HepG2 (cell line): ENCODE measurements around the gene LSM12. TPM values are rescaled to one million over a fixed set of nuclear protein-coding genes. Genes with fewer than 3 reads are reported as not detected.

Experiments
- BORCS8-MEF2B ChIP-seq: sonication (generic); formaldehyde crosslinking; IDR thresholded peaks from 2 replicates; pipeline ENCODE4 v1.8.0; 2022; ENCODE audit warnings: mild to moderate bottlenecking, missing genetic modification reagents
- GPN1 ChIP-seq: sonication (generic); formaldehyde crosslinking; IDR thresholded peaks from 2 replicates; pipeline ENCODE4 v1.5.1; 2020; ENCODE audit warnings: missing genetic modification reagents, borderline replicate concordance
- MXI1 ChIP-seq: IDR thresholded peaks from 3 replicates; pipeline ENCODE4 v1.6.1; 2012; ENCODE audit warnings: low read depth, low read length, inconsistent platforms, borderline replicate concordance
- NBN ChIP-seq: fragments of 450-650 bp; conservative IDR thresholded peaks from 2 replicates; pipeline ENCODE4 v1.6.1; 2017
- NFYB ChIP-seq: sonication (generic); formaldehyde crosslinking; IDR thresholded peaks from 2 replicates; pipeline ENCODE4 v1.4.0; 2020; ENCODE audit warnings: missing genetic modification reagents
- RFX1 ChIP-seq: fragments of 450-650 bp; IDR thresholded peaks from 2 replicates; pipeline ENCODE4 v1.6.1; 2017
- RFX3 ChIP-seq: IDR thresholded peaks from 2 replicates; pipeline ENCODE4 v1.6.1; 2016; ENCODE audit warnings: missing biosample characterization, missing genetic modification reagents
- TEAD3 ChIP-seq: optimal IDR thresholded peaks from 2 replicates; pipeline ENCODE3; 2016; ENCODE audit warnings: borderline replicate concordance
- ZFAT ChIP-seq: sonication (generic); formaldehyde crosslinking; conservative IDR thresholded peaks from 2 replicates; pipeline ENCODE4 v1.8.1; 2023; ENCODE audit warnings: missing genetic modification reagents, inconsistent platforms
- ZNF33A ChIP-seq: sonication (generic); formaldehyde crosslinking; IDR thresholded peaks from 2 replicates; pipeline ENCODE4 v1.5.1; 2020; ENCODE audit warnings: missing genetic modification reagents, mild to moderate bottlenecking, moderate library complexity, borderline replicate concordance
- ZNF382 ChIP-seq: sonication (generic); formaldehyde crosslinking; IDR thresholded peaks from 2 replicates; pipeline ENCODE4 v1.5.0; 2020; ENCODE audit warnings: missing genetic modification reagents, mild to moderate bottlenecking, borderline replicate concordance
- ZNF672 ChIP-seq: sonication (generic); formaldehyde crosslinking; IDR thresholded peaks from 2 replicates; pipeline ENCODE4 v1.8.1; 2022; ENCODE audit warnings: missing genetic modification reagents
- polyA plus RNA-seq, 8 experiments: library from polyadenylated mRNA; depleted of rRNA in 3 of 8; stranded (reverse) in 7 of 8; unstranded in 1 of 8; fragments of >200 nt; fragmentation: Illumina TruSeq in 4 of 8; extraction: Trizol in 4 of 8; gene quantifications; 2 replicates each; pipeline versions ENCODE4 v1.2.1 to v1.2.3, GENCODE V29; 2011 to 2016; ENCODE audit warnings: low read depth in 4 of 8, missing spikeins in 1 of 8, mixed read lengths in 1 of 8; ENCODE audit not compliant: insufficient read depth in 1 of 8
- total RNA-seq, 5 experiments: library from RNA; depleted of rRNA; stranded (reverse); fragments of >200 nt; fragmentation: Illumina TruSeq; extraction: Trizol; gene quantifications; 2 replicates each; pipeline ENCODE4 v1.2.3, GENCODE V29; 2016; ENCODE audit warnings: low read depth in 1 of 5
- TF ChIP-seq, protein P1 (sequence below): sonication (generic); formaldehyde crosslinking; IDR thresholded peaks from 2 replicates; pipeline ENCODE4 v1.4.0; 2020; ENCODE audit warnings: low read depth, mild to moderate bottlenecking, missing genetic modification reagents
- TF ChIP-seq, protein P2 (sequence below): sonication (generic); formaldehyde crosslinking; IDR thresholded peaks from 2 replicates; pipeline ENCODE4 v1.5.0; 2020; ENCODE audit warnings: mild to moderate bottlenecking, missing genetic modification reagents, borderline replicate concordance
- TF ChIP-seq, protein P3 (sequence below): sonication (generic); formaldehyde crosslinking; IDR thresholded peaks from 2 replicates; pipeline ENCODE4 v1.8.0; 2022; ENCODE audit warnings: mild to moderate bottlenecking, missing genetic modification reagents, moderate library complexity
- TF ChIP-seq, protein P4 (sequence below): sonication (generic); formaldehyde crosslinking; conservative IDR thresholded peaks from 2 replicates; pipeline ENCODE4 v1.8.0; 2022; ENCODE audit warnings: low read depth, missing genetic modification reagents
- TF ChIP-seq, protein P5 (sequence below): IDR thresholded peaks from 2 replicates; pipeline ENCODE4 v1.6.1; 2016; ENCODE audit warnings: mild to moderate bottlenecking

The LSM12 gene
- total and polyA plus RNA-seq, 2 of the 13 experiments (the other 11 are each of a cell fraction or from before 2014, with no cell fraction given) = 52.8 to 55.7 TPM

DNA sequence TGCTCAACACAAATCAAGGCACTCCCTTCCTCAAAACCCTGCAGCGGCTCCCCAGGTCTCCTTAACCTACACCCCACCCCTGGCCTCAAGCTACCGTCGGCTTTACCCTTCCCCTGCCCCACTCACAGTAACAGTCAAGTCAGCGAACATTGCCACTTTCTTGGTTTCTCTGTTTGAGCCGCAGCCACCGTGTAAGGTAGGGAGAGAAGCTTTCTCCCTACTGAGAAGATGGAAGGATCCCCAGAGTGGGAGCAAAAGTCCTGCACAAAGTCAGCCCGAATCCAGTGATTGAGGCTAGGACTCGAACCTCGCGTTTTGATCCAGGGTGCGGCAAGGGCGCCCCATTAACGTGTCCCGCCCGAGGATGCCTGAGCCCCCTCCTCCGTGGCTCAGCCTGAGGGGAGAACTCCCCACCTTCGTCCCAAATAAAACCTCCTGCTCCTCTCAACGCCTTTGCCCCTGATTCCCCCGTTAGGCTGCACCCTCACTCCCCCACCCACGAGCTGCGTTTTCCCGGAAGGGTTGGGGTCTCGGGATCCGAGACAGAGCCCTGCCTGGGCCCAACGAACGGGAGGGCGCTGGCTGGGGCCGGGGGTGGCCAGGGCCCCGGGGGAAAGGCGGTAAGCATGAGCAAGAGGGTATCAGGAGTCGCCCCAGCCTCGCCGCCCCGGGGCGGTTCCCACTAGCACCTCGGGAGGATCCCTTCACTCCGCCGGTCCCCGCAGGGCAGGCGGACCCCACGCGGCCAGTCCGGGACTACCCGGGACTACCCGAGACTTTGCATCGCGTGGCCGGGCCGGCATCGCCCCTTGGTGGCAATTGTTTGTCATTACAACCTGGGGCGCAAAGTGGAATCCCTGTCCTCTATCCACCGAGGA is 72.0 kb downstream of the LSM12 start (continued):
- TF ChIP-seq, protein P1, sequence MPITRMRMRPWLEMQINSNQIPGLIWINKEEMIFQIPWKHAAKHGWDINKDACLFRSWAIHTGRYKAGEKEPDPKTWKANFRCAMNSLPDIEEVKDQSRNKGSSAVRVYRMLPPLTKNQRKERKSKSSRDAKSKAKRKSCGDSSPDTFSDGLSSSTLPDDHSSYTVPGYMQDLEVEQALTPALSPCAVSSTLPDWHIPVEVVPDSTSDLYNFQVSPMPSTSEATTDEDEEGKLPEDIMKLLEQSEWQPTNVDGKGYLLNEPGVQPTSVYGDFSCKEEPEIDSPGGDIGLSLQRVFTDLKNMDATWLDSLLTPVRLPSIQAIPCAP = no peak
- TF ChIP-seq, protein P2, sequence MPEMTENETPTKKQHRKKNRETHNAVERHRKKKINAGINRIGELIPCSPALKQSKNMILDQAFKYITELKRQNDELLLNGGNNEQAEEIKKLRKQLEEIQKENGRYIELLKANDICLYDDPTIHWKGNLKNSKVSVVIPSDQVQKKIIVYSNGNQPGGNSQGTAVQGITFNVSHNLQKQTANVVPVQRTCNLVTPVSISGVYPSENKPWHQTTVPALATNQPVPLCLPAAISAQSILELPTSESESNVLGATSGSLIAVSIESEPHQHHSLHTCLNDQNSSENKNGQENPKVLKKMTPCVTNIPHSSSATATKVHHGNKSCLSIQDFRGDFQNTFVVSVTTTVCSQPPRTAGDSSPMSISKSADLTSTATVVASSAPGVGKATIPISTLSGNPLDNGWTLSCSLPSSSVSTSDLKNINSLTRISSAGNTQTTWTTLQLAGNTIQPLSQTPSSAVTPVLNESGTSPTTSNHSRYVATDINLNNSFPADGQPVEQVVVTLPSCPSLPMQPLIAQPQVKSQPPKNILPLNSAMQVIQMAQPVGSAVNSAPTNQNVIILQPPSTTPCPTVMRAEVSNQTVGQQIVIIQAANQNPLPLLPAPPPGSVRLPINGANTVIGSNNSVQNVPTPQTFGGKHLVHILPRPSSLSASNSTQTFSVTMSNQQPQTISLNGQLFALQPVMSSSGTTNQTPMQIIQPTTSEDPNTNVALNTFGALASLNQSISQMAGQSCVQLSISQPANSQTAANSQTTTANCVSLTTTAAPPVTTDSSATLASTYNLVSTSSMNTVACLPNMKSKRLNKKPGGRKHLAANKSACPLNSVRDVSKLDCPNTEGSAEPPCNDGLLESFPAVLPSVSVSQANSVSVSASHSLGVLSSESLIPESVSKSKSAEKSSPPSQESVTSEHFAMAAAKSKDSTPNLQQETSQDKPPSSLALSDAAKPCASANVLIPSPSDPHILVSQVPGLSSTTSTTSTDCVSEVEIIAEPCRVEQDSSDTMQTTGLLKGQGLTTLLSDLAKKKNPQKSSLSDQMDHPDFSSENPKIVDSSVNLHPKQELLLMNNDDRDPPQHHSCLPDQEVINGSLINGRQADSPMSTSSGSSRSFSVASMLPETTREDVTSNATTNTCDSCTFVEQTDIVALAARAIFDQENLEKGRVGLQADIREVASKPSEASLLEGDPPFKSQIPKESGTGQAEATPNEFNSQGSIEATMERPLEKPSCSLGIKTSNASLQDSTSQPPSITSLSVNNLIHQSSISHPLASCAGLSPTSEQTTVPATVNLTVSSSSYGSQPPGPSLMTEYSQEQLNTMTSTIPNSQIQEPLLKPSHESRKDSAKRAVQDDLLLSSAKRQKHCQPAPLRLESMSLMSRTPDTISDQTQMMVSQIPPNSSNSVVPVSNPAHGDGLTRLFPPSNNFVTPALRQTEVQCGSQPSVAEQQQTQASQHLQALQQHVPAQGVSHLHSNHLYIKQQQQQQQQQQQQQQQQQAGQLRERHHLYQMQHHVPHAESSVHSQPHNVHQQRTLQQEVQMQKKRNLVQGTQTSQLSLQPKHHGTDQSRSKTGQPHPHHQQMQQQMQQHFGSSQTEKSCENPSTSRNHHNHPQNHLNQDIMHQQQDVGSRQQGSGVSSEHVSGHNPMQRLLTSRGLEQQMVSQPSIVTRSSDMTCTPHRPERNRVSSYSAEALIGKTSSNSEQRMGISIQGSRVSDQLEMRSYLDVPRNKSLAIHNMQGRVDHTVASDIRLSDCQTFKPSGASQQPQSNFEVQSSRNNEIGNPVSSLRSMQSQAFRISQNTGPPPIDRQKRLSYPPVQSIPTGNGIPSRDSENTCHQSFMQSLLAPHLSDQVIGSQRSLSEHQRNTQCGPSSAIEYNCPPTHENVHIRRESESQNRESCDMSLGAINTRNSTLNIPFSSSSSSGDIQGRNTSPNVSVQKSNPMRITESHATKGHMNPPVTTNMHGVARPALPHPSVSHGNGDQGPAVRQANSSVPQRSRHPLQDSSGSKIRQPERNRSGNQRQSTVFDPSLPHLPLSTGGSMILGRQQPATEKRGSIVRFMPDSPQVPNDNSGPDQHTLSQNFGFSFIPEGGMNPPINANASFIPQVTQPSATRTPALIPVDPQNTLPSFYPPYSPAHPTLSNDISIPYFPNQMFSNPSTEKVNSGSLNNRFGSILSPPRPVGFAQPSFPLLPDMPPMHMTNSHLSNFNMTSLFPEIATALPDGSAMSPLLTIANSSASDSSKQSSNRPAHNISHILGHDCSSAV (CRISPR knock-in tag) = peak; percentile 60; the same call in 1 of the 2 replicates
- TF ChIP-seq RFX3 (CRISPR knock-in tag) = no peak
- TF ChIP-seq ZNF33A (CRISPR knock-in tag) = no peak
- TF ChIP-seq MXI1 = peak; percentile 44; the same call in 1 of the 3 replicates
- TF ChIP-seq NFYB (CRISPR knock-in tag) = no peak
- no peak for TF ChIP-seq RFX1
- TF ChIP-seq TEAD3 (CRISPR knock-in tag) = no peak
- no peak for TF ChIP-seq ZFAT (CRISPR knock-in tag)
- TF ChIP-seq, protein P3, sequence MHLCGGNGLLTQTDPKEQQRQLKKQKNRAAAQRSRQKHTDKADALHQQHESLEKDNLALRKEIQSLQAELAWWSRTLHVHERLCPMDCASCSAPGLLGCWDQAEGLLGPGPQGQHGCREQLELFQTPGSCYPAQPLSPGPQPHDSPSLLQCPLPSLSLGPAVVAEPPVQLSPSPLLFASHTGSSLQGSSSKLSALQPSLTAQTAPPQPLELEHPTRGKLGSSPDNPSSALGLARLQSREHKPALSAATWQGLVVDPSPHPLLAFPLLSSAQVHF = no peak
- TF ChIP-seq ZNF672 (CRISPR knock-in tag) = no peak
- TF ChIP-seq GPN1 (CRISPR knock-in tag) = no peak
- no peak for TF ChIP-seq NBN
- no peak for TF ChIP-seq ZNF382
- TF ChIP-seq BORCS8-MEF2B (CRISPR knock-in tag) = peak; percentile 44; the same call in 1 of the 2 replicates
- TF ChIP-seq, protein P4, sequence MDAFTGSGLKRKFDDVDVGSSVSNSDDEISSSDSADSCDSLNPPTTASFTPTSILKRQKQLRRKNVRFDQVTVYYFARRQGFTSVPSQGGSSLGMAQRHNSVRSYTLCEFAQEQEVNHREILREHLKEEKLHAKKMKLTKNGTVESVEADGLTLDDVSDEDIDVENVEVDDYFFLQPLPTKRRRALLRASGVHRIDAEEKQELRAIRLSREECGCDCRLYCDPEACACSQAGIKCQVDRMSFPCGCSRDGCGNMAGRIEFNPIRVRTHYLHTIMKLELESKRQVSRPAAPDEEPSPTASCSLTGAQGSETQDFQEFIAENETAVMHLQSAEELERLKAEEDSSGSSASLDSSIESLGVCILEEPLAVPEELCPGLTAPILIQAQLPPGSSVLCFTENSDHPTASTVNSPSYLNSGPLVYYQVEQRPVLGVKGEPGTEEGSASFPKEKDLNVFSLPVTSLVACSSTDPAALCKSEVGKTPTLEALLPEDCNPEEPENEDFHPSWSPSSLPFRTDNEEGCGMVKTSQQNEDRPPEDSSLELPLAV (CRISPR knock-in tag) = no peak
- TF ChIP-seq, protein P5, sequence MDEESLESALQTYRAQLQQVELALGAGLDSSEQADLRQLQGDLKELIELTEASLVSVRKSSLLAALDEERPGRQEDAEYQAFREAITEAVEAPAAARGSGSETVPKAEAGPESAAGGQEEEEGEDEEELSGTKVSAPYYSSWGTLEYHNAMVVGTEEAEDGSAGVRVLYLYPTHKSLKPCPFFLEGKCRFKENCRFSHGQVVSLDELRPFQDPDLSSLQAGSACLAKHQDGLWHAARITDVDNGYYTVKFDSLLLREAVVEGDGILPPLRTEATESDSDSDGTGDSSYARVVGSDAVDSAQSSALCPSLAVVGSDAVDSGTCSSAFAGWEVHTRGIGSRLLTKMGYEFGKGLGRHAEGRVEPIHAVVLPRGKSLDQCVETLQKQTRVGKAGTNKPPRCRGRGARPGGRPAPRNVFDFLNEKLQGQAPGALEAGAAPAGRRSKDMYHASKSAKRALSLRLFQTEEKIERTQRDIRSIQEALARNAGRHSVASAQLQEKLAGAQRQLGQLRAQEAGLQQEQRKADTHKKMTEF (CRISPR knock-in tag) = peak; percentile 83
